H9 (cell line): ENCODE results near the gene ACBD3. TPM values are rescaled to one million over a fixed set of nuclear protein-coding genes. Genes with fewer than 3 reads are reported as not detected.

ENCODE experiments used
- DNase-seq: peaks from one replicate; pipeline ENCODE4 v3.0.0-alpha.2; 2017
- H2AFZ ChIP-seq: one replicate; pipeline ENCODE4 v1.6.1; 2013; ENCODE audit warnings: mild to moderate bottlenecking, low read length, control low read depth, moderate library complexity
- H2AK5ac ChIP-seq: 2 replicates; pipeline ENCODE4 v1.6.1; 2013; ENCODE audit warnings: low read length, control low read depth, mixed read lengths; ENCODE audit not compliant: insufficient read length
- H2BK120ac ChIP-seq: one replicate; pipeline ENCODE4 v1.6.1; 2013; ENCODE audit warnings: low read depth, mild to moderate bottlenecking, low read length, control low read depth, inconsistent platforms; ENCODE audit not compliant: poor library complexity, severe bottlenecking
- H2BK12ac ChIP-seq: 2 replicates; pipeline ENCODE4 v1.6.1; 2013; ENCODE audit warnings: low read length, control low read depth, mixed read lengths, low read depth; ENCODE audit not compliant: insufficient read length
- H2BK15ac ChIP-seq: 2 replicates; pipeline ENCODE4 v1.6.1; 2013; ENCODE audit warnings: low read depth, low read length, control low read depth
- H2BK20ac ChIP-seq: one replicate; pipeline ENCODE4 v1.6.1; 2013; ENCODE audit warnings: low read depth, mild to moderate bottlenecking, low read length, control low read depth, inconsistent platforms; ENCODE audit not compliant: poor library complexity, severe bottlenecking
- H2BK5ac ChIP-seq: 2 replicates; pipeline ENCODE4 v1.6.1; 2013; ENCODE audit warnings: low read length, control low read depth, mixed read lengths; ENCODE audit not compliant: insufficient read length
- H3K14ac ChIP-seq: 2 replicates; pipeline ENCODE4 v1.6.1; 2013; ENCODE audit warnings: low read length, control low read depth; ENCODE audit not compliant: insufficient read depth
- H3K18ac ChIP-seq: 2 replicates; pipeline ENCODE4 v1.6.1; 2013; ENCODE audit warnings: low read depth, mild to moderate bottlenecking, mixed read lengths, low read length, control low read depth; ENCODE audit not compliant: insufficient read length
- H3K23ac ChIP-seq: 2 replicates; pipeline ENCODE4 v1.6.1; 2013; ENCODE audit warnings: low read length, control low read depth, mixed read lengths, low read depth; ENCODE audit not compliant: insufficient read length
- H3K23me2 ChIP-seq: 2 replicates; pipeline ENCODE4 v1.6.1; 2013; ENCODE audit warnings: low read depth, mild to moderate bottlenecking, mixed read lengths, low read length, control low read depth; ENCODE audit not compliant: insufficient read length, poor library complexity, severe bottlenecking
- H3K27ac ChIP-seq: 2 replicates; pipeline ENCODE4 v1.5.1; 2013; ENCODE audit warnings: low read length, control low read depth, mixed read lengths, low read depth; ENCODE audit not compliant: insufficient read length
- H3K27me3 ChIP-seq: 2 replicates; pipeline ENCODE4 v1.6.1; 2013; ENCODE audit warnings: low read length, control low read depth, inconsistent platforms; ENCODE audit not compliant: insufficient read depth
- H3K4ac ChIP-seq: 2 replicates; pipeline ENCODE4 v1.6.1; 2013; ENCODE audit warnings: low read depth, mild to moderate bottlenecking, control low read depth, inconsistent platforms, low read length, moderate library complexity
- H3K4me1 ChIP-seq: 2 replicates; pipeline ENCODE4 v1.6.1; 2013; ENCODE audit warnings: low read length, control low read depth, inconsistent platforms; ENCODE audit not compliant: insufficient read depth
- H3K4me2 ChIP-seq: 2 replicates; pipeline ENCODE4 v1.6.1; 2013; ENCODE audit warnings: low read length, control low read depth, mixed read lengths; ENCODE audit not compliant: insufficient read length, insufficient read depth
- H3K56ac ChIP-seq: 2 replicates; pipeline ENCODE4 v1.6.1; 2013; ENCODE audit warnings: low read depth, mild to moderate bottlenecking, mixed read lengths, low read length, control low read depth; ENCODE audit not compliant: insufficient read length
- H3K79me1 ChIP-seq: 2 replicates; pipeline ENCODE4 v1.6.1; 2013; ENCODE audit warnings: low read depth, mild to moderate bottlenecking, moderate library complexity, low read length, control low read depth, inconsistent platforms; ENCODE audit not compliant: insufficient read depth, poor library complexity, severe bottlenecking
- H3K79me2 ChIP-seq: 2 replicates; pipeline ENCODE4 v1.6.1; 2013; ENCODE audit warnings: low read length, control low read depth, inconsistent platforms; ENCODE audit not compliant: insufficient read depth
- H3K9ac ChIP-seq: 2 replicates; pipeline ENCODE4 v1.6.1; 2013; ENCODE audit warnings: low read length, control low read depth, mixed read lengths; ENCODE audit not compliant: insufficient read length; ENCODE audit errors: extremely low read depth
- H3K9me3 ChIP-seq: one replicate; pipeline ENCODE4 v1.6.1; 2013; ENCODE audit warnings: low read depth, low read length, inconsistent platforms; ENCODE audit not compliant: control insufficient read depth
- H3T11ph ChIP-seq: one replicate; pipeline ENCODE4 v1.6.1; 2013; ENCODE audit warnings: mild to moderate bottlenecking, low read length, control low read depth, inconsistent platforms
- H4K20me1 ChIP-seq: one replicate; pipeline ENCODE4 v1.6.1; 2013; ENCODE audit not compliant: control insufficient read depth, insufficient read length, insufficient read depth
- H4K5ac ChIP-seq: 2 replicates; pipeline ENCODE4 v1.6.1; 2013; ENCODE audit warnings: low read depth, mild to moderate bottlenecking, mixed read lengths, low read length, control low read depth; ENCODE audit not compliant: insufficient read length
- H4K8ac ChIP-seq: replicated peaks from 2 replicates; pipeline ENCODE4 v1.6.1; 2013; ENCODE audit warnings: low read length, control low read depth, mixed read lengths, low read depth; ENCODE audit not compliant: insufficient read length
- H4K91ac ChIP-seq: 2 replicates; pipeline ENCODE4 v1.6.1; 2013; ENCODE audit warnings: low read depth, mild to moderate bottlenecking, moderate library complexity, mixed read lengths, low read length, control low read depth; ENCODE audit not compliant: insufficient read length
- H3K27ac Mint-ChIP-seq, 3 experiments: 2 replicates in 2 of 3; 3 replicates in 1 of 3; pipeline ENCODE4 v1.8.0; 2020 to 2021; ENCODE audit warnings: mixed read lengths in 3 of 3, mild to moderate bottlenecking in 1 of 3, moderate library complexity in 1 of 3
- H3K27me3 Mint-ChIP-seq: 2 replicates; pipeline ENCODE4 v1.8.0; 2021; ENCODE audit warnings: low read depth, mild to moderate bottlenecking, moderate library complexity, mixed read lengths
- H3K36me3 Mint-ChIP-seq, 3 experiments: 2 replicates in 2 of 3; 3 replicates in 1 of 3; pipeline ENCODE4 v1.8.0; 2020 to 2021; ENCODE audit warnings: low read depth in 3 of 3, mixed read lengths in 3 of 3; ENCODE audit not compliant: insufficient read depth in 1 of 3
- H3K4me1 Mint-ChIP-seq, 2 experiments: 2 replicates each; pipeline ENCODE4 v1.8.0; 2020; ENCODE audit warnings: mixed read lengths in 2 of 2
- H3K4me3 Mint-ChIP-seq, 2 experiments: 2 replicates in 1 of 2; 3 replicates in 1 of 2; pipeline ENCODE4 v1.8.0; 2020 to 2021; ENCODE audit warnings: mild to moderate bottlenecking in 2 of 2, mixed read lengths in 2 of 2, moderate library complexity in 1 of 2
- H3K9me3 Mint-ChIP-seq, 2 experiments: 2 replicates in 1 of 2; 3 replicates in 1 of 2; pipeline ENCODE4 v1.8.0; 2020; ENCODE audit warnings: mild to moderate bottlenecking in 2 of 2, mixed read lengths in 2 of 2, moderate library complexity in 1 of 2
- WGBS: extraction: QIAGEN DNeasy Blood & Tissue Kit; methylation state at CpG from one replicate; pipeline ENCODE4 v1.1.7; 2013; ENCODE audit warnings: missing lambda C conversion rate, low lambda C conversion rate, mixed read lengths; ENCODE audit not compliant: insufficient read length; ENCODE audit errors: extremely low coverage; 5-methylcytosine and 5-hydroxymethylcytosine counted together
- total RNA-seq: library from RNA; stranded (reverse); gene quantifications from 2 replicates; pipeline ENCODE4 v1.2.1, GENCODE V29; 2021
- TF ChIP-seq, protein P1 (sequence below): fragments of 200-600 bp; sonication (generic); conservative IDR thresholded peaks from 3 replicates; pipeline ENCODE4 v1.8.0; 2021; ENCODE audit warnings: antibody characterized with exemption, mild to moderate bottlenecking

ACBD3 gene
- total RNA-seq, 1 experiment from 2014 or later: 30.8 TPM

DNA sequence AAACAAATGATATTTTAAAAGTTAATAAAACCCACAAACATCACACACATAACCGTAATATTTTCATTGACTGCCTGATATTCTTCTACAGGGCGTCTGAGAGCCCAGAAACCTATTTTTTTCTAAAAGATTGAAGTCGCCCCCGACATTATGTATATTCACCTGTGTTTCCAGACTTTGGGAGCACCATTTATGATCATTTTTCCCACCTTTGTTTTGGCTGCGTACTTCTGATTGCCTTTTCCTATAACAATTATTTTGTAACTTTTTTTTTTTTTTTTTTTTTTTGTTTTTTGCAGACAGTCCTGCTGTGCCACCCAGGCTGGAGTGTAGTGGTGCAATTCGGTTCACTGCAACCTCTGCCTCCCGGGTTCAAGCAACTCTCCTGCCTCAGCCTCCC lies 839 bp upstream of the ACBD3 start:
- no peaks in the 10 kb centered on the region for H3K9me3 ChIP-seq
- H4K20me1 ChIP-seq: no peaks in the 10 kb centered on the region
- no peak overlapping the region for H2BK12ac ChIP-seq
- H3T11ph ChIP-seq: no peak overlapping the region
- H3K27me3 Mint-ChIP-seq: no peaks in the 10 kb centered on the region
- DNase-seq: no peak
- peak overlapping the region; percentile 72 for H3K4me2 ChIP-seq
- H2BK15ac ChIP-seq: no peak overlapping the region
- H3K56ac ChIP-seq: no peak overlapping the region
- no peak overlapping the region for H2AK5ac ChIP-seq
- H3K79me1 ChIP-seq: peaks cover 6% of the 10 kb centered on the region
- no peaks in the 10 kb centered on the region for H3K9me3 Mint-ChIP-seq
- H4K5ac ChIP-seq: no peak overlapping the region
- TF ChIP-seq, protein P1, sequence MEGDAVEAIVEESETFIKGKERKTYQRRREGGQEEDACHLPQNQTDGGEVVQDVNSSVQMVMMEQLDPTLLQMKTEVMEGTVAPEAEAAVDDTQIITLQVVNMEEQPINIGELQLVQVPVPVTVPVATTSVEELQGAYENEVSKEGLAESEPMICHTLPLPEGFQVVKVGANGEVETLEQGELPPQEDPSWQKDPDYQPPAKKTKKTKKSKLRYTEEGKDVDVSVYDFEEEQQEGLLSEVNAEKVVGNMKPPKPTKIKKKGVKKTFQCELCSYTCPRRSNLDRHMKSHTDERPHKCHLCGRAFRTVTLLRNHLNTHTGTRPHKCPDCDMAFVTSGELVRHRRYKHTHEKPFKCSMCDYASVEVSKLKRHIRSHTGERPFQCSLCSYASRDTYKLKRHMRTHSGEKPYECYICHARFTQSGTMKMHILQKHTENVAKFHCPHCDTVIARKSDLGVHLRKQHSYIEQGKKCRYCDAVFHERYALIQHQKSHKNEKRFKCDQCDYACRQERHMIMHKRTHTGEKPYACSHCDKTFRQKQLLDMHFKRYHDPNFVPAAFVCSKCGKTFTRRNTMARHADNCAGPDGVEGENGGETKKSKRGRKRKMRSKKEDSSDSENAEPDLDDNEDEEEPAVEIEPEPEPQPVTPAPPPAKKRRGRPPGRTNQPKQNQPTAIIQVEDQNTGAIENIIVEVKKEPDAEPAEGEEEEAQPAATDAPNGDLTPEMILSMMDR: no peak
- H3K27ac Mint-ChIP-seq: peak overlapping the region in 1 of 3 experiments; percentile 83; a peak in 1 of 7 replicates
- H2AFZ ChIP-seq: no peak overlapping the region
- H3K14ac ChIP-seq: no peak overlapping the region
- H3K4me3 Mint-ChIP-seq: peak overlapping the region; percentile 91 to 95
- peaks cover 18 to 20% of the 10 kb centered on the region in 2 experiments for H3K4me1 Mint-ChIP-seq
- H2BK20ac ChIP-seq: no peak overlapping the region
- no peak overlapping the region for H2BK120ac ChIP-seq
- no peak overlapping the region for H3K18ac ChIP-seq
- peaks cover 6% of the 10 kb centered on the region for H3K23me2 ChIP-seq
- H3K27ac ChIP-seq: no peak overlapping the region
- H3K4ac ChIP-seq: no peak overlapping the region
- no peak overlapping the region for H4K8ac ChIP-seq
- no peak overlapping the region for H2BK5ac ChIP-seq
- no CpG with 5 or more reads among the region's 7 CpGs for WGBS
- no peaks in the 10 kb centered on the region for H3K27me3 ChIP-seq
- H3K4me1 ChIP-seq: no peaks in the 10 kb centered on the region; the same call in 1 of the 2 replicates
- no peak overlapping the region for H3K23ac ChIP-seq
- no peak overlapping the region for H4K91ac ChIP-seq
- H3K9ac ChIP-seq: no peak overlapping the region
- H3K36me3 Mint-ChIP-seq: peaks cover 0 to 12% (median 5%) of the 10 kb centered on the region in 3 experiments; a peak in 4 of 7 replicates
- H3K79me2 ChIP-seq: peaks cover 11% of the 10 kb centered on the region; the same call in 1 of the 2 replicates
